GM19395 (cell line): Measurements from ENCODE around the gene STYXL1.

ENCODE experiments used
- ATAC-seq: cut with Tn5 transposase; IDR thresholded peaks from one replicate; pipeline ENCODE4 v1.9.1; 2021; ENCODE audit warnings: mild to moderate bottlenecking, moderate library complexity; ENCODE audit not compliant: unreplicated experiment

The STYXL1 gene

GRCh38 chr7:75960372-75960771, 87.4 kb downstream of the STYXL1 start:
- no peak for ATAC-seq

- ATAC-seq, result no peak
Observed at GRCh38 chr7:75958802-75959543, 88.8 kb downstream of the STYXL1 start.

GRCh38 chr7:75957021-75957736, 90.6 kb downstream of the STYXL1 start:
- no peak for ATAC-seq

- no peak for ATAC-seq
Observed at GRCh38 chr7:75955331-75955955, 92.4 kb downstream of the STYXL1 start.

- ATAC-seq, result no peak
Observed at GRCh38 chr7:75953931-75954330, 93.9 kb downstream of the STYXL1 start.

GRCh38 chr7:75953431-75953830, 94.4 kb downstream of the STYXL1 start:
- no peak for ATAC-seq

- ATAC-seq, result no peak
Observed at GRCh38 chr7:75951506-75951905, 96.3 kb downstream of the STYXL1 start.

GRCh38 chr7:75950111-75950681, 97.6 kb downstream of the STYXL1 start:
- ATAC-seq, result no peak

GRCh38 chr7:75948179-75948578, 99.6 kb downstream of the STYXL1 start:
- no peak for ATAC-seq
